SK-N-SH (cell line): Measurements from ENCODE around the gene PTS. TPM values are rescaled to one million over a fixed set of nuclear protein-coding genes. Genes with fewer than 3 reads are reported as not detected.

Source experiments
- CTCF ChIA-PET: fragments of 300-600, 350-600 bp; formaldehyde crosslinking; extraction: SDS; loops from one replicate; lab custom pipeline; 2021; lab: Yijun Ruan, JAX
- POLR2A ChIA-PET: fragments of 350-600 bp; sonication (Branson Sonifier 250); formaldehyde crosslinking; extraction: SDS; loops from one replicate; lab custom pipeline; 2020; ENCODE audit warnings: antibody characterized with exemption, inconsistent platforms; lab: Yijun Ruan, JAX
- DNase-seq: peaks from one replicate; pipeline ENCODE4 v3.0.0; 2012
- H2AFZ ChIP-seq: fragments of 200-600 bp; sonication (generic); 2 replicates; pipeline ENCODE4 v1.8.1; 2016; ENCODE audit warnings: antibody characterized with exemption, mild to moderate bottlenecking, low read depth
- H3F3A ChIP-seq: fragments of 200-600 bp; sonication (generic); replicated peaks from 2 replicates; pipeline ENCODE3; 2016; ENCODE audit warnings: antibody characterized with exemption, mild to moderate bottlenecking; ENCODE audit not compliant: insufficient read depth
- H3K27ac ChIP-seq, 2 experiments: fragments of 200-500 bp in 1 of 2; fragments of 200-600 bp in 1 of 2; sonication (Bioruptor generic) in 1 of 2; sonication (generic), shearing (Covaris generic) in 1 of 2; 2 replicates each; pipeline versions ENCODE4 v1.5.1 to v1.6.1; 2014 to 2016; ENCODE audit warnings: low read depth in 2 of 2, inconsistent platforms in 1 of 2, low read length in 1 of 2, mild to moderate bottlenecking in 1 of 2, mixed read lengths in 1 of 2
- H3K27me3 ChIP-seq: fragments of 200-600 bp; sonication (generic), shearing (Covaris generic); 2 replicates; pipeline ENCODE4 v1.6.1; 2016; ENCODE audit warnings: mixed run types; ENCODE audit not compliant: insufficient read depth
- H3K36me3 ChIP-seq, 2 experiments: fragments of 200-500 bp in 1 of 2; fragments of 200-600 bp in 1 of 2; sonication (Bioruptor generic) in 1 of 2; sonication (generic) in 1 of 2; replicated peaks in 1 of 2; 2 replicates each; pipeline versions ENCODE3 to v1.5.1; 2014 to 2016; ENCODE audit warnings: low read length in 1 of 2, mild to moderate bottlenecking in 1 of 2; ENCODE audit not compliant: insufficient read depth in 2 of 2, control insufficient read depth in 1 of 2
- H3K4me1 ChIP-seq, 2 experiments: fragments of 200-500 bp in 1 of 2; fragments of 200-600 bp in 1 of 2; sonication (Bioruptor generic) in 1 of 2; sonication (generic), shearing (Covaris generic) in 1 of 2; 2 replicates each; pipeline versions ENCODE4 v1.5.1 to v1.6.1; 2014 to 2016; ENCODE audit warnings: low read depth in 1 of 2, low read length in 1 of 2, mixed run types in 1 of 2; ENCODE audit not compliant: insufficient read depth in 2 of 2, control insufficient read depth in 1 of 2
- H3K4me2 ChIP-seq: fragments of 200-600 bp; sonication (generic), shearing (Covaris generic); 2 replicates; pipeline ENCODE4 v1.6.1; 2017; ENCODE audit warnings: mixed run types
- H3K4me3 ChIP-seq, 2 experiments: fragments of 200-500 bp in 1 of 2; fragments of 200-600 bp in 1 of 2; sonication (Bioruptor generic) in 1 of 2; sonication (generic), shearing (Covaris generic) in 1 of 2; 2 replicates each; pipeline versions ENCODE4 v1.5.1 to v1.8.1; 2014 to 2016; ENCODE audit warnings: low read depth in 2 of 2, inconsistent platforms in 1 of 2, low read length in 1 of 2, mild to moderate bottlenecking in 1 of 2, mixed read lengths in 1 of 2, moderate library complexity in 1 of 2
- H3K79me2 ChIP-seq: fragments of 200-600 bp; sonication (generic); 2 replicates; pipeline ENCODE4 v1.8.1; 2017; ENCODE audit warnings: mild to moderate bottlenecking; ENCODE audit not compliant: insufficient read depth
- H3K9ac ChIP-seq: fragments of 200-600 bp; sonication (generic); 2 replicates; pipeline ENCODE4 v1.6.1; 2017; ENCODE audit warnings: mixed run types
- H3K9me2 ChIP-seq: fragments of 200-600 bp; sonication (generic); 2 replicates; pipeline ENCODE4 v1.6.1; 2017; ENCODE audit warnings: mixed run types
- H3K9me3 ChIP-seq: fragments of 200-600 bp; sonication (generic); 2 replicates; pipeline ENCODE4 v1.6.1; 2017; ENCODE audit warnings: mixed run types, mild to moderate bottlenecking, moderate library complexity
- H4K20me1 ChIP-seq: fragments of 200-600 bp; sonication (generic); 2 replicates; pipeline ENCODE4 v1.6.1; 2017; ENCODE audit warnings: mild to moderate bottlenecking, mixed run types; ENCODE audit not compliant: insufficient read depth
- CHD2 ChIP-seq: fragments of 150-350 bp; IDR thresholded peaks from 2 replicates; pipeline ENCODE4 v1.6.1; 2018; ENCODE audit warnings: low read length; ENCODE audit not compliant: partially characterized antibody
- ELF1 ChIP-seq: IDR thresholded peaks from 2 replicates; pipeline ENCODE4 v1.4.0; 2012
- EZH2phosphoT487 ChIP-seq: fragments of 200-600 bp; sonication (generic); IDR thresholded peaks from 2 replicates; pipeline ENCODE4 v1.6.1; 2017; ENCODE audit warnings: low read depth, mixed run types, mild to moderate bottlenecking, antibody characterized with exemption, moderate library complexity, borderline replicate concordance
- FOSL2 ChIP-seq: IDR thresholded peaks from 2 replicates; pipeline ENCODE4 v1.4.0; 2012; ENCODE audit warnings: low read depth, mild to moderate bottlenecking, moderate library complexity, borderline replicate concordance
- FOXJ3 ChIP-seq: sonication (generic); formaldehyde crosslinking; IDR thresholded peaks from 2 replicates; pipeline ENCODE4 v1.5.1; 2020; ENCODE audit warnings: mild to moderate bottlenecking, missing genetic modification reagents
- GABPA ChIP-seq: IDR thresholded peaks from 2 replicates; pipeline ENCODE4 v1.4.0; 2012; ENCODE audit warnings: low read depth, mild to moderate bottlenecking
- GATA2 ChIP-seq: sonication (generic); formaldehyde crosslinking; IDR thresholded peaks from 2 replicates; pipeline ENCODE4 v1.5.0; 2020; ENCODE audit warnings: mild to moderate bottlenecking, missing genetic modification reagents
- IRF3 ChIP-seq: fragments of 150-350 bp; IDR thresholded peaks from 2 replicates; pipeline ENCODE4 v1.6.1; 2016; ENCODE audit warnings: mild to moderate bottlenecking, low read depth, low read length
- MXI1 ChIP-seq: IDR thresholded peaks from 2 replicates; pipeline ENCODE4 v1.6.1; 2012; ENCODE audit warnings: mild to moderate bottlenecking, low read depth, low read length, improper control_type of control experiment
- POLR2AphosphoS5 ChIP-seq: IDR thresholded peaks from 2 replicates; pipeline ENCODE4 v1.6.1; 2012; ENCODE audit warnings: low read depth, low read length
- RAD21 ChIP-seq: IDR thresholded peaks from 2 replicates; pipeline ENCODE4 v1.6.1; 2012; ENCODE audit warnings: mild to moderate bottlenecking, low read length
- RCOR1 ChIP-seq: fragments of 150-350 bp; IDR thresholded peaks from 2 replicates; pipeline ENCODE4 v1.6.1; 2017; ENCODE audit warnings: antibody characterized with exemption, low read length
- REST ChIP-seq: IDR thresholded peaks from 2 replicates; pipeline ENCODE4 v1.6.1; 2012; ENCODE audit warnings: mild to moderate bottlenecking, low read depth, low read length, moderate library complexity
- RFX5 ChIP-seq: IDR thresholded peaks from 2 replicates; pipeline ENCODE4 v1.6.1; 2012; ENCODE audit warnings: mild to moderate bottlenecking, improper control_type of control experiment, low read length
- RXRA ChIP-seq: IDR thresholded peaks from 2 replicates; pipeline ENCODE4 v1.4.0; 2012; ENCODE audit warnings: low read depth, mild to moderate bottlenecking, borderline replicate concordance
- SIN3A ChIP-seq: IDR thresholded peaks from 2 replicates; pipeline ENCODE4 v1.6.1; 2012; ENCODE audit warnings: low read depth, mild to moderate bottlenecking, low read length, moderate library complexity, borderline replicate concordance
- TAF1 ChIP-seq: IDR thresholded peaks from 2 replicates; pipeline ENCODE4 v1.6.1; 2012; ENCODE audit warnings: low read depth, mild to moderate bottlenecking, low read length, moderate library complexity, borderline replicate concordance
- TEAD4 ChIP-seq: IDR thresholded peaks from 2 replicates; pipeline ENCODE4 v1.4.0; 2012; ENCODE audit warnings: mild to moderate bottlenecking, borderline replicate concordance; ENCODE audit not compliant: insufficient read depth
- USF1 ChIP-seq: IDR thresholded peaks from 2 replicates; pipeline ENCODE4 v1.4.0; 2012; ENCODE audit warnings: low read depth, borderline replicate concordance
- YY1 ChIP-seq: IDR thresholded peaks from 2 replicates; pipeline ENCODE4 v1.4.0; 2012; ENCODE audit warnings: low read depth, mild to moderate bottlenecking
- ZBTB33 ChIP-seq: IDR thresholded peaks from 2 replicates; pipeline ENCODE4 v1.4.0; 2012; ENCODE audit warnings: low read depth, borderline replicate concordance
- WGBS: methylation state at CpG from one replicate; pipeline ENCODE4 v1.1.6; 2017; ENCODE audit warnings: low lambda C conversion rate; 5-methylcytosine and 5-hydroxymethylcytosine counted together
- polyA plus RNA-seq, 3 experiments: library from polyadenylated mRNA; depleted of rRNA; stranded (reverse); fragments of >200 nt; gene quantifications; 2 replicates each; pipeline ENCODE4 v1.2.3, GENCODE V29; 2012

PTS gene
- polyA plus RNA-seq, 1 of the 3 experiments (the other 2 are of a cell fraction) = 54.0 TPM

GRCh38 chr11:112267188-112267591, 41.0 kb downstream of the PTS start:
- no peaks in the 10 kb centered on the region for H3K9me2 ChIP-seq
- no peaks in the 10 kb centered on the region for H3K79me2 ChIP-seq
- WGBS = 68% methylated on average over 5 of the region's 5 CpGs
- H3K9ac ChIP-seq = no peak overlapping the region
- TF ChIP-seq EZH2phosphoT487 = no peak
- TF ChIP-seq POLR2AphosphoS5 = no peak
- TF ChIP-seq RAD21 = no peak
- TF ChIP-seq RXRA = no peak
- TF ChIP-seq FOXJ3 = no peak
- no peak for TF ChIP-seq RCOR1
- TF ChIP-seq YY1 = no peak
- ChIA-PET CTCF (interaction anchor here (1.4 to 29.6 kb wide), 3 partner anchors 13 to 45 kb away, joined by 3 to 620 read pairs (median 15); partner anchors contain the start of gene PTS), POLR2A (no interaction called here)
- H3K4me2 ChIP-seq = no peak overlapping the region
- no peaks in the 10 kb centered on the region for H3K27me3 ChIP-seq
- no peaks in the 10 kb centered on the region for H3F3A ChIP-seq
- H3K27ac ChIP-seq = no peak overlapping the region; a peak in 2 of 4 replicates
- H3K4me1 ChIP-seq = peaks cover 0 to 21% of the 10 kb centered on the region in 2 experiments; a peak in 2 of 4 replicates
- H2AFZ ChIP-seq = no peak overlapping the region
- no peak for DNase-seq
- H4K20me1 ChIP-seq = no peaks in the 10 kb centered on the region
- H3K4me3 ChIP-seq = no peak overlapping the region
- no peaks in the 10 kb centered on the region for H3K36me3 ChIP-seq
- no peaks in the 10 kb centered on the region for H3K9me3 ChIP-seq

GRCh38 chr11:112268406-112268805, 42.2 kb downstream of the PTS start:
- DNase-seq = no peak
- H2AFZ ChIP-seq = no peak overlapping the region
- peaks cover 0 to 21% of the 10 kb centered on the region in 2 experiments; a peak in 2 of 4 replicates for H3K4me1 ChIP-seq
- H3F3A ChIP-seq = no peaks in the 10 kb centered on the region
- H3K79me2 ChIP-seq = no peaks in the 10 kb centered on the region
- no peaks in the 10 kb centered on the region for H3K27me3 ChIP-seq
- no peaks in the 10 kb centered on the region for H3K9me3 ChIP-seq
- no peak overlapping the region for H3K27ac ChIP-seq
- no peak overlapping the region for H3K4me3 ChIP-seq
- H3K9ac ChIP-seq = no peak overlapping the region
- WGBS = 83% methylated on average over 5 of the region's 5 CpGs
- H4K20me1 ChIP-seq = no peaks in the 10 kb centered on the region
- no peak overlapping the region for H3K4me2 ChIP-seq
- POLR2A ChIA-PET = no interaction called here
- no peaks in the 10 kb centered on the region for H3K9me2 ChIP-seq
- CTCF ChIA-PET = interaction anchor here (5.0 to 29.6 kb wide), 2 partner anchors 12 to 47 kb away, joined by 37 to 620 read pairs; partner anchors contain the start of gene PTS
- no peaks in the 10 kb centered on the region for H3K36me3 ChIP-seq
- TF ChIP-seq CHD2 (no peak), GATA2 (no peak), SIN3A (no peak), ZBTB33 (no peak), POLR2AphosphoS5 (no peak), ELF1 (no peak), FOSL2 (no peak), FOXJ3 (no peak), USF1 (no peak), IRF3 (no peak), GABPA (no peak), TEAD4 (no peak), TAF1 (no peak), REST (no peak), RFX5 (no peak), MXI1 (no peak), YY1 (no peak)
